NCI-H2196 treated with DMSO at 0.1 percent for 48 hours (cell line): ENCODE results near the gene CCDC106.

Experiments
- DNase-seq: peaks from one replicate; lab custom pipeline; 2025; ENCODE audit not compliant: unreplicated experiment; lab: John Stamatoyannopoulos, UW

CCDC106 gene

GRCh38 chr19:55681131-55682092, 33.4 kb downstream of the CCDC106 start:
- DNase-seq: no peak

GRCh38 chr19:55683449-55684261, 35.6 kb downstream of the CCDC106 start:
- DNase-seq: peak; percentile 56

GRCh38 chr19:55684946-55685681, 37.1 kb downstream of the CCDC106 start:
- DNase-seq: no peak

- DNase-seq: no peak
These were observed 37.8 kb downstream of the CCDC106 start for GRCh38 chr19:55685776-55686175.

GRCh38 chr19:55686311-55687050, 38.5 kb downstream of the CCDC106 start:
- no peak for DNase-seq

- no peak for DNase-seq
These were observed 39.5 kb downstream of the CCDC106 start for GRCh38 chr19:55687281-55688201.

- DNase-seq: peak; percentile 70
These were observed 40.6 kb downstream of the CCDC106 start for GRCh38 chr19:55688422-55689218.

- no peak for DNase-seq
These were observed 41.5 kb downstream of the CCDC106 start for GRCh38 chr19:55689411-55690108.

GRCh38 chr19:55690109-55690768, 42.2 kb downstream of the CCDC106 start:
- DNase-seq: no peak

- DNase-seq: no peak
These were observed 42.9 kb downstream of the CCDC106 start for GRCh38 chr19:55690769-55691545.

GRCh38 chr19:55691561-55692481, 43.8 kb downstream of the CCDC106 start:
- no peak for DNase-seq

GRCh38 chr19:55692681-55693081, 44.7 kb downstream of the CCDC106 start:
- DNase-seq: no peak

- DNase-seq: no peak
These were observed 45.4 kb downstream of the CCDC106 start for GRCh38 chr19:55693336-55693974.

- no peak for DNase-seq
These were observed 46.2 kb downstream of the CCDC106 start for GRCh38 chr19:55694241-55694655.
